Activated T-cell treated with anti-CD3 and anti-CD28 coated beads for 24 hours (primary cell): ENCODE results near the gene PDIA5.
A peak's percentile ranks its signal among the peaks of the same experiment; 100 is the strongest.

Experiments
- DNase-seq: peaks from one replicate; pipeline ENCODE4 v3.0.0-alpha.2; 2020; ENCODE audit warnings: low read depth

The PDIA5 gene

DNA sequence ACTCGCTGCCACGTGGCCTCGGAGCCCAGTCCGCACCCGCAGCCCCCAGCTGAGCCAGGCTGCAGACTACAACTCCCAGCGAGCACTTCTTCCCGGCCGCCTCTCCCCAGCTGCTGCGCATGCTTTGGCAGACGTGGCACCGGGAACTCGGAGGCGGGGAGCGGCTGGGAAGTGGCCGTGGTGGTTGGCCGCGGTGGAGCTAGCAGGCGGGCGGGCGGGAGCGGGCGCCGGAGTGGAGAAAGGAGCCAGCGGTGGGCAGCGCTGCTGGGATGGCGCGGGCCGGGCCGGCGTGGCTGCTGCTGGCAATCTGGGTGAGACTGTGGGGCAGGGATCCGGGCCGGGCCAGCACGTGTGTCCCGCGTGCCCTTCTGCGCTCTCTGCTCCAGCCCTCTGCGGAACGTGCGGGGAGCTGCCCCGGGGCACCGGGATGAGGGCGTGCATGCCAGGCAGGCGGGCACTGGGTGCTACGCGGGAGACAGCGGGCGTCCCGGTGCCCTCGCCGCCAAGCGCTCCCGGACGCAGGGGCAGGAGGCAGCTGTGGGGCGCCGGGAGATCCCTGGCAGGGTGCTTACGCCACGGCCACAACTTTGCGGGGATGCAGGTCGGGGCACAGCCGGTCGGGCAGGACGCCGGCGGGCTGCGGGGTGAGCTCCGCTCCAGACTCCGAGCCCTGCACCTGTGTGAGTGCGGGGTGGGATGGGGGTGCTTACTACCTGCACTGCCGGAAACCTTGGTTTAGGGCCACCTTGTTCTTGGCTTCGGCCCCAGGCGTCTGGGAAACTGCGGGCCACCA lies at the start of gene PDIA5:
Gene PDIA5 (plus strand): TSS at position 130 of the 793 bp plus-strand sequence. CDS start 140 bp downstream, at position 270.
- DNase-seq: peak; percentile 78

DNA sequence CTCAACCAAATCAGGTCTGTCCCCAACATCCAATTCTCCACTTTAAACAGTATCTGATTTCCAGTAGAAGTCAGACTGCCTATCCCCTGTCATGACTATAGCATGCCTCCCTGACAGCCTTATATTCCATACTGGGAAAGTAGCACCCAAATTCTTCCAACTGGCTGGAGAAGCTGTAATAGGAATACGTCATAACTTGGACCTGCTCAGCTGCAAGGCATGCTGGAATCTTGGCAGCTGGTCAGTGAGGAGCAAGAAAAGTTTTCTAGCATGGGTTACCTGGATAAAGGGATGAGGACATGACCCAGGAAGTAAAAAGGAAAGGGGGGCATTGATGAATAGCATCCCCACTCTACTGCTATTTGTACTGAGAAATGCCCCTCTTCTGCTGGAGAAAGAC lies 48.1 kb upstream of the PDIA5 start:
- no peak for DNase-seq

DNA sequence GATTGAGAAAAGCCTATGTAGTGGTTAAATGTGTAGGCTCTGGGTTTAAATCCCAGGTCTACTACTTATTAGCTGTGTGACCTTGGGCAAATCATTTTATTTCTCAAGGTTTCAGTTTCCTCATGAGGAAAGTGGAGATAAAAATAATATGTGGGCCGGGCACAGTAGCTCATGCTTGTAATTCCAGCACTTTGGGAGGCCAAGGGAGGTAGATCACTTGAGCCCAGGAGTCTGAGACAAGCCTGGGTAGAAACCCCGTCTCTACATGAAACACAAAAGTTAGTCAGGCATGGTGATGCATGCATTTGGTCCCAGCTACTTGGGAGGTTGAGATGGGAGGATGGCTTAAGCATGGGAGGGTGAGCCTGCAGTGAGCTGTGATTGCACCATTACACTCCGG lies 47.7 kb upstream of the PDIA5 start:
- no peak for DNase-seq

DNA sequence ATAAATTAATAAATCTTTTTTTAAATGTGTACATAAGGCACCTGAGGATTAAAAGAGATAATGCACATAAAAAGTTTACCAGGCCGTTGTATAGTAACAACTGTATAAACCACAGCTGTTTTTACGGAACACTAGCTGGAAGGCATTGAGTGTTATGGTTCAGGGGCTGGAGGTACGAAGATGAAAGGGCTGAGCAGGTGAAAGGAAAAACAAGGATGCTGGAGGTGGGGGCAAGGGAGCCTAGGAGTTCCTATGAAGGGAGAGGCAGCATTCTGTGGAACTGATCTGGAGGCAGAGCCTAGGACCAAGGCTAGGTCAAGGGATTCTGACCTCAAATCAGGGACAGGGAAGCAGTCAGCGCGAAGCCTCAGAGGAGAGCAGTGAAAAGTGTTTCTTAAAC lies 47.2 kb upstream of the PDIA5 start:
- no peak for DNase-seq

DNA sequence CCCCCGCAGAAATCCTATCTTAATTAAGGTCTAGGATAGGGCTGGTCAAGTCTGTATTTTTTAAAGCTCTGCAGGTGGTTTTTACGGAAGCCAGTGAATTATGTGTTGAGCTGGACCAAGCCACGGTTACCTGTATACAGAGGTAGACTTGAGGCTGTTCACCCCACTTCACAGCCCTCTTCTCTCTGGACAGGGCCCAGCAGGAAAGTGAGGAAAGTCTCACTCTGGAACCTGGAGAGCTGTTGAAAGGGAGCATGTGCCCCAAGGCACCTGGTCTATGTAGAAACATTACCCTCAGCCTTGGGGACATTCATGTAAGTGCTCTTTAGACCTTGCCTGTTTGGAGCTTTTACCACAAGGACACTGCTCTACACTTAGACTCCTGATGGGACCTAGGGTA lies 46.1 kb upstream of the PDIA5 start:
- DNase-seq: no peak

DNA sequence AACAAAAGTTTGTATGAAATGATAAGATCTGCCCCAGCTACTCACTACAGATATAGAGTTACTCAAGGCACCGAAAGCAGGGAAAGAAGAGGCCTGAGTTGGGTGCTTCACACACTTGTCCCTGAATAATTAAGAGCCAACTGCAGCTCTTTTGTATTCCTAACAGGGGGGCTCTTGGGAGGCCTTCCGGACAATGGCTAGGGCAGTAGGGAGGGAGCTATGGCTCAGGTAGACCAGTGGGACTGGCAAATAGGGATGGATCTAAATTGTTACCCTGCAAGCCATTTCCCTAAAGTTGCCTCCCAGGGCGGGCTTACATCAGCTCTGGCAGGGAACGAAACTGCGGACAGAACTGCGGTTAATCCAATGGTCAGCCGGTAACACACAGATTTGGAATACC lies 45.4 kb upstream of the PDIA5 start:
- DNase-seq: no peak

DNA sequence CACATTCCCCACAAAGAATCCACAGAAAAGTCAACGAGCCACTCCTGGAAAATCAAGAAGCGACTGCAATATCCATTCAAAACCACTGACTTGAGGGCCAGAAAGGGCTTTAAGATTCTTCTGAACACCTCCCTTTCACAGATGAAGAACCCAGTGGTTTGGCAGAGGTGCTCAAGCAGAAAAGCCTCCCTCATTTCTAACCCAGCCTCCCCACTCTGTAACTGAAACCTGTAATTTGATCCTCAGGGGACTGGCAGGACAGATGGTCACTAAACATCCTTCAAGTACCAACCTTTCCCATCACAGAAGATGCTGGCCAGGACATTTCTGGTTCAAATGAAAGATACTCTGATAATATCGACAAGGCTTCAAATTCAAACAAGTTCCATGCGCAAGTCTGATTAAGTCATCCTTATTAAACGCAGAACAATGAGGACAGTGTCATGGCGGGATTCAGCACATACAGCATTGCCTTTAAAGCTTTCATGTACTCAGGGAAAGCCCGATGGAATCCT lies 44.8 kb upstream of the PDIA5 start:
- DNase-seq: no peak

DNA sequence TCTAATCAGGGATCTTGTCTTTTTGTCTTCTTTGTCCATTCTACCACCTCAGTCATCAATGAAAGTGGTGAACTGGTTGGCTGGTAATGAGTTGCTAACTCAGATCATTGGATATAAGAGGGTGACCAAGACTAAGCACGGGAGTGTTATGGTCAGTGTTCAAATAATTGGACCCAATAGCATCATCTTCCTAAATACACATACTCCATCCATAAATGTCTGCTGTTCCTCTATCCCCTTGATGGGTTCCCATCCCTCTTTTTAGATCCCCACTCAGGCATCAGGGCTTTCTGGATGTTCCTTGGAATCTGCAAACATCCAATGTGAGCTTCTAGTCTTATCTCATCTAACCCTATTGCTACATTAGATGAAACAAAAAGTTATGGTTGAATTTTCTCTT lies 42.8 kb upstream of the PDIA5 start:
- no peak for DNase-seq

DNA sequence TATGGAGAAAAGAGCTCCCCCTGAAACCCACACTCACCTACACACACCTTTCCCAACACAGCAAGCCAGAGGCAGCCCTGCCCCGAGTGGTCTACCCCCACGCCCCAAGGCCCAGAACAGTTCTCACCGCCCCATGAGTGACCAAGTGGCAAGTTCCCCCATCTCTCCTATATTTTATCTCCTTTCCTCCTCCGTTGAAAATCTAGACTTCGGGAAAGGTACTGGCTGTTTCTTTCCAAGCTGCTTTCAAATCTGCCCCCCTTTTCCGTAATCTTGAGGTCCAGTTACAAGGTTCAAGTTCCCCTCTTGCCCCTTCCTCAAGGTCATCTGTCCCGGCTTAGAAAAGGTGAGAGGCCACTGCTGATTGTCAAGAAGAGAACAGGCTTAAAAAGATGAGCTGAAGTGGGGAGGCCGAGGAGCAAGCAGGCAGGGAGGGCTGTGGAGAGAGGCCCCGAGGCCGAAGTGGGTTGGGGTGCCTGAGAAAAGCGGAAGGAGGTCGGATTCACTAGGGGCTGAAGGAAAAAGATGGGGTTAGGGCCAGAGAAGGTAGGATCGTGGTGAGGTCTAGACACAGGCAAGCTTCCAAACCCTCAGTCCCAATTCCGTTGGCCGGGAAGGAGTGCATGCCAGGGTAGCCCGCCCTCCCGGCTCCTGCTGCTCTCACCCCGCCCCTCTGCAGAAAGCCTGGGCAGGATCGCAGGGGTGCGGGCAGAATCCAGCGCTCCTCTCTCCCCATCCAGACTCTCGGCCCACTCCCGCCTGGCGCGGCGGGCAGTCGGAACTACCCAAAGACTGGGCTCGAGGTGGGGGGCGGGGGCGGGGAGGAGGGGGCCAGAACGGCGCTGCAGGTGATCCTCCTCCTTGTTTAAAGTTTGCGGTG lies 40.9 kb upstream of the PDIA5 start:
- DNase-seq: no peak

DNA sequence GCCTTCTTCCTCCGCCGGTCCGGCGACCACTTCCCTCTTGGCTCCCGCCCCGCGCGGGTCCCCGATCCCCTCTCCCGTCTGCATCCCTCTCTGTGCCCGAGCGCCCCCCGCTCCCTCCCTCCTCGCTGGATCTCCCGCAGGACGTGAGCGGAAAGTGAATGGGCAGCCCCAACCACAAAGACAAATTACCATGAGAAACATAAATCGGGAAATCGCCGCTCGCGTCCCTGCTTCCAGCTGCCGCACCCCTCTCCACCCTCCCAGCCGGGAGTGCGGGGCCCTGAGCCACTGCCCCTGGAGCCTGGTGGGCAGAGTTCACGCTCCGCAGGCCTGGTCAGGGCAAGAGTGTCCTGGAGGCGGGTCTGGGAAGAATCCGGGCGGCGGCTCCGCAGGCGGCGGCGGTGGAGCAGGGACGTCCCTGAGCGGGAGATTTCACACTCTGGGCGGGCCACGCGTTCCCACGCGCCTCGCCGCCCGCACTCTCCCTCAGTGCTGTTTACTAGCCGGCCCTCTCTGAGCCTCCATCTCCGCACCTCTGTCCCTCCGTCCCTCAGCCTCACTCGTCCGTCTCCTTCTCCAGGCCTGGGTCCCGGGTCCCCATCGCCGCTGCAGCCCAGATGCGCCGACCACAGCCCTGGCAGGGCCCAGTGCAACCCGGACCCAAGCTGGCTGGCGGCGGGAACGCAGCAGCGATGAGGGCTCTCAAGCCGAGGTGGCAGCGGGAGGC lies 40.1 kb upstream of the PDIA5 start:
- DNase-seq: no peak

DNA sequence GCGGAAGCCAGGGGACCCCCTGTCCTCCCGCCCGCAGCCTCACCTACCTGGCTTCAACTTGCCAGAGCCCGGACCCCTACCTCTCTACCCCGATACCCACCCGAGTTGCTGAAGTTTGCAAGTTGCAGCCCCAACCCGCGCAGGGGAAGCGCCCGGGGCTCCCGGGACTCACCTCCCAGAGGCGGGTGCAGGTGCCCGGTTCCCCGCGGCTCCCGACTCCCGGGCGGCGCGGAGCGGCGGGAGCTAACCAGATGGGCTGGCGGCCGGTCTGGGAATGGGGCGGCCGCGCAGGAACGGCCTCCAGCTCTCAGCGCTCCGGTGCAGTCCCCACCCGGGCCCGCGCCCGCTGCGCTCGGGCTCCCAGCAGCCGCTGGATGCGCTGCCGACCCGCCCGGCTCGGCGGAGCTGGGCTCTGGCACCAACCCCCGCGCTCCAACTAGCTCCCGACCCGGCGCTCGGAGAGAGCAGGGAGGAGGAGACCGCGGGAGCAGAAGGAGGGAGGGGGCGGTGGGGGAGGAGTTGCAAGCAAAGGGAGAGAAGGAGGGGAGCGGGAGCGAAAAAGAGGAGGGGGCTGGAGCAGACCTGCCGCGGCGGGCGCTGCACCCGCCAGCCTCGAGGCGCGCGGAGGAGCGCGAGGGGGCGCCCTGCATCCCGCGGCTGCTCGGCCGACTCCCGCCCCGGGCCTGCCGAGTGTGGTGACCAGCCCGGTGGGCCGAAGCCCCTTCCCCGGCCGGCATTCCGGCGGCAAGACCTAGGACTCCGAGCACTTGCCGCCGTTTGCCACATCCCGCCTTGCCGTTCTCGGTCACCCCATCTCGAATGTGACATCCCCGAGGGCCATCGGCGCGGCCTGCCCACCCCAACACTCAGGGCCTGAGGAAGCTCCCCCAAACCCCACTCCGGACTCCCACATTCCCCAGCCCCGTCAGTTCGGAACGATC lies 39.3 kb upstream of the PDIA5 start, which contains the start of gene SEMA5B:
Gene SEMA5B (minus strand): TSS at position 472 of the 941 bp plus-strand sequence. CDS start 66,500 bp downstream, outside the sequence.
- DNase-seq: no peak

DNA sequence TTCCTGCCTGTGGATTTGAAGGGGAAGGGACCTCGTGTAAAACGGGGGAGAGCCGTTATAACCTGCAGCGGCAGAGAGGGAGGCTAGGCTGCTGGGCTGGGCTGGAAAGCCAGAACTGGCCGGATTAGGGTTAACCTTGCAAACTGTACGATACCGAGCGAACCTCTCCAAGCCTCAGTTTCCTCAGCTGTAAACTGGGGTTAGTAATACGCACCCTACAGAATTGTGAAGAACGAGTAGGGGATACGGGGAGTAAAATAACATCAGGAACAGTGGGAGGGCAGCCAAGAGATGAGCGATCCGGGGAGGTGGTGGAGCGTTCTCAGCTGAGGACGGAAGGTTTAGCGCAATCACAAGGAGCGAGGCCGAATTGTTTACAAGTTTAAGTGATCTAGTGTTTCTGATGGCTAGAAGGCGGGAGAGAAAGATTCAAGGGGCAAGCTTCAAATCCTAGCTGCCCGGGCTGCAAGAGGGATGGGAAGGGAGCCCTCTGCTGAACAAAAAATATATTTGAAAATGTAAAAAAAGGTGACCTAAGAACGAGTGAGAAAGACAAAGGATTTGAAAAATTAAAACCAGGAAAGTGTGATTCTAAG lies 38.5 kb upstream of the PDIA5 start:
- DNase-seq: no peak

DNA sequence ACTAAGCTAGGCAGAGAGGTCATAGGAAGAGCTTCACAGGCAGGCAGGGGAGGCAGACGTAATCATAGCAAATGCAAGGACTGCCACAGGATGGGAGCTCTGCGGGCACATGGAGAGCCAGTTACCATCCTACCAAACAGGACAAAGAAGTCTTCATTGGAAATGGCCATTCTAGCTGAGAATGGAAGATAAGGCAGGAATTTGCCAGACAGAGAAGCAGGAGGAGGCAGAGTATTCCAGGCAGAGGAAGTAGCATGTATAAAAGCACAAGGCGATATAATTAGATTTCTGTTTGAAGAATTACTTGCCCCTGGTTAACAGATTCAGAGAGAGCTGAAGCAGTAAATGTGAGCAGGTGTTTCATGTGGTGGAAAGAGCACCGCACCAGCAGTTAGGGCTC lies 35.8 kb upstream of the PDIA5 start:
- DNase-seq: no peak

DNA sequence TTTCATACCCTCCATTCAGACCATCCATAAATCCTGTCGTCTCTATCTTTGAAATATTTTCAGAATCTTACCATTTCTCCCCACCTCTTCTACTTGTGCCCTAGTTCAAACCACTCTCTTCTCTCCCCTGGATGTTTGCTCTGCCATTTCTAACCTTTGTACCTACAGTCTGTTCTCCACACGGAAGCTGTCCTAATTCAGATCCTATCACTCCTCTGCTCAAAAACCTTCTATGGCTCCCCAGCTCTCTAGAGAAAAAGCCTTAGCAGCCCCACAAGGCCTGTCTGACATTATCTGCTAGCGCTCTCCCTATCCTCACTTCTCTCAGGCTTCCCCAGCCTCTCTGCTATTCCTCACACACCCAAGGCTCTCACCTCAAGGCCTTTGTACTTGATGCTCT lies 34.8 kb upstream of the PDIA5 start:
- DNase-seq: no peak

DNA sequence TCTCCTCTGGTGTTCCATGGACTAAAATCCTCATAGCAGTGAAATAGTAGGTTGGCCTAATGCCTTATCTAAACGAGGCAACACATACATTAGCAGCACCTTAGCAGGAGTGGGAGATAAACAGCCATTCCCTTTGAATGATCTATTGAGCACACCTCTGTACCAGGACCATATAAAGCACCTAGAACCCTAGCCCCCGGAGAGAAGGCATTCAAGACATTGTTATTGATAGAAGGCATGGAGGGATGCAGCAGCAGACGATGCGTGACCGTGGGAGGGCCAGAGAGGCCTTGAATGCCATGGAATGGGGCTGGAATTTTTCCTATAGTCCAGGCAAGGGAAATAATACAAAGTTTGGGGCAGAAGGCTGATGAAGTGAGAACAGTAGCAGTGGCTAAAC lies 32.7 kb upstream of the PDIA5 start:
- DNase-seq: no peak

DNA sequence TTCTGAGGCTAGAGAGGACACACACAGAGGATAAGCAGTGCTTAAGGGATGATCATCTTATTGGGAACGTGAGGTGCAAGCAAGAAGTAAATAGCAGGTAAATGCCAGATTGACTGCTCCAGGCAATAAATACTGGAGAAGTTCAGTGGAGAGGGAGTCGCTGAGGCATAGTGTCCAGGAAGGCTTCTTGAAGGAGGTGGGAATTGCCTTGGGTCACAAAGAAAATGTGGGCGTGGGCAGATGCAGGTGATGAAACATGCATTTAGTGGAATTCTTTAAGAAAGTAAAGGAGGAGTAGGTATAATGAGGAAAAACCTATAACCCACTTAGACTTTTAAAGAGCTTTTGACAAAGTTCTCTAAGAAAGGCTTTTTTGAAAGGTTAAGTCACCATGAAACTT lies 31.8 kb upstream of the PDIA5 start:
- DNase-seq: no peak

DNA sequence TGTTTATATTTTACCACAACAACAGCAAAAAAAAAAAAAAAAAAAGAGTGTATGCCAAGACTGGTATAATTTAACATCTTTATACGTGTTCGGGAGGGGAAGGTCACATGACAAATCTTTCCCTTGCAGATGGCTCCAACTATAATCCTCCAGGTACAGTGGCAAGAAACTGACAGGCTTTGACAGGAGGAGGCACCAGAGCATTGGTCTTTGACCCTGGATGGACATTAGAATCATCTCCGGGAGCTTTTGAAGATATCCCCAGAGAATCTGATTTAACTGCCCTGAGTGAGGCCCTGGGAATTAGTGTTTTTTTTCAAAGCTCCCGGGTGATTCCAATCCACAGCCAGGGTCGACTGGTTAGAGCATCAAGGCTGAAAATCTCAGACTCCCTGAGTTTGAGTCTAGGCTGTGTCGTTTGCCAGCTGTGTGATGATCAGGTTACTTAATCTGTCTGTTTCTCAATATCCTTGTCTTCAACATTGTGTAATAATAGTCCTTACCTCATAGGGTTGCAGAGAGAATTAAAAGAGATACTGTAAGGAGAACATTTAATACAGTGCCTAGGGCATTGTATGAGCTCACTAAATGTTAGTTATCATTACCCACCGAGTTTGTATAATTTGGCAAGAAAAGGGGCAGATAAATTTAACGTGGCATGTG lies 30.3 kb upstream of the PDIA5 start:
- DNase-seq: no peak

DNA sequence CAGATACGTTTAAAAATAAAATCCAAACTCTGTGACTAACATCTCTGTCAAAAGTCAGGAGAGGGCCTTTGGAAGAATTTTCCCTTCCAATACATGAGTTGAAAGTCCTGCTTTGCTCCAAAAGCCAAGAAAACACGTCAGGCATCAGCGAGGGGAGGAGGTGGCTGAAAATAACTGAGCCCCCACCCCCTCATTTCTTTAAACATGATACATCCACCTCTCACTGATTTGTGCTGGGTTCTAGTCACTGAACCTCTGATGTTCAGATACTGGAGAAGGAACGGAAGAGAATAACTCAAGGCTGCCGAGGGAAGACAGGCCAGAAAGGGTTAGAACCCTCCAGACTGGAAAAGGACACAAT lies 29.8 kb upstream of the PDIA5 start:
- DNase-seq: no peak

DNA sequence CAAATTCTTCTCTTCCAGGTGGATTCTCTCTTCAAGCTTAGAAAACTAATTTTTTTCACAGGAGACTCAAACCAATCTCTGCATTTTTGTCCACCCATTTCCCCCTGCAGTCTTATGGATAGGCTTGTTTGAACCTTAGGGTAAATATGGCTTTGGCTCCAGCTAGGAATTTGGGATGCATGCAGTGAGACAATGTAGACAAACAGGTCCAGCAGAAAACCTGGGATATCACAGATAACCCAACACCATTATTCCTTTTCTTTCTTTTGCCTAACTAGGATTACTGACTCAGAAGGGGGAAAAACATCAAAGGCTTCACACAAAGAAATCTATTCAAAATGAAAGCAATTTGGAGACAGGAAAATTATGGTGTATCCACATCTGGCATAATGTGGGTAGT lies 28.1 kb upstream of the PDIA5 start:
- no peak for DNase-seq

DNA sequence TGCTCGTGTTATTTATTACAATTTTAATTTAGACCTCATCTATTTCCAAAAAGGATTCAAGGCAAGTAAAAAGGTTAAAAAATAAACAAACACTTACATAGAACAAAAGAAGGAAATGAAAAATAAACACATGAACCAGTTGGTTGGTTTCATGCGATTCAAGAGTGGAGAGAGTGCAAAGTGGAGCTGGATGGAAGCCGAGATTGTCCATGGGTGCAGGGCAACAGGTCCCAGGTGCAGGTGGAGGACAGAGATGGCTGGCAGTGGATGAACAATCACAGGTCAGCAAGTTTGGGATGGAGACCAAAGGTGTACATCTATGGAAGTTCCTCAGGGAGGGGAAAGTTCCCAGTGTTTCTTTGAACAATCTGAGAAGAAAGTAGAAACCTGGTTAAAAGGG lies 27.6 kb upstream of the PDIA5 start:
- DNase-seq: no peak
